VCaP (cell line): Measurements from ENCODE around the gene SHQ1.

Experiments used
- H3K27ac ChIP-seq: fragments of 450-650 bp; 2 replicates; pipeline ENCODE4 v1.5.1; 2017
- CTCF ChIP-seq: fragments of 450-650 bp; conservative IDR thresholded peaks from 2 replicates; pipeline ENCODE4 v1.5.1; 2017; ENCODE audit warnings: mild to moderate bottlenecking, moderate library complexity

Gene SHQ1

GRCh38 chr3:72728958-72729467 is 119.2 kb downstream of the SHQ1 start:
- H3K27ac ChIP-seq, result peak overlapping the region; percentile 70
- TF ChIP-seq CTCF, result no peak

GRCh38 chr3:72728329-72728889 is 119.8 kb downstream of the SHQ1 start:
- peak overlapping the region; percentile 70 for H3K27ac ChIP-seq
- TF ChIP-seq CTCF, result no peak

- H3K27ac ChIP-seq, result peak overlapping the region; percentile 70; the same call in 1 of the 2 replicates
- TF ChIP-seq CTCF, result no peak
Observed at GRCh38 chr3:72727726-72728125, 120.5 kb downstream of the SHQ1 start.

- H3K27ac ChIP-seq, result peak overlapping the region; percentile 70; the same call in 1 of the 2 replicates
- no peak for TF ChIP-seq CTCF
Observed at GRCh38 chr3:72727172-72727571, 121.1 kb downstream of the SHQ1 start.

GRCh38 chr3:72725229-72725628 is 123.0 kb downstream of the SHQ1 start:
- TF ChIP-seq CTCF, result no peak
- H3K27ac ChIP-seq, result no peak overlapping the region

GRCh38 chr3:72724070-72724469 is 124.2 kb downstream of the SHQ1 start:
- no peak for TF ChIP-seq CTCF
- peak overlapping the region; percentile 73 for H3K27ac ChIP-seq

- H3K27ac ChIP-seq, result peak overlapping the region; percentile 73
- TF ChIP-seq CTCF, result 0 out of 2 replicates have a peak, but pooled peaks have one; percentile 6
Observed at GRCh38 chr3:72722930-72723726, 125.1 kb downstream of the SHQ1 start.
